SK-N-SH treated with all-trans-retinoic acid at 6 μM for 48 hours (cell line): Measurements from ENCODE around the gene SIN3B.

Source experiments
- CSDC2 ChIP-seq: fragments of 250-450 bp; sonication (Bioruptor Pico); IDR thresholded peaks from 2 replicates; pipeline ENCODE4 v1.5.0; 2020; ENCODE audit warnings: mild to moderate bottlenecking, moderate library complexity
- ESRRG ChIP-seq: fragments of 250-450 bp; sonication (Bioruptor Pico); IDR thresholded peaks from 2 replicates; pipeline ENCODE4 v1.6.1; 2021; ENCODE audit warnings: mild to moderate bottlenecking
- ISL1 ChIP-seq: fragments of 250-450 bp; sonication (Bioruptor Pico); IDR thresholded peaks from 2 replicates; pipeline ENCODE4 v2.1.2; 2022; ENCODE audit warnings: mild to moderate bottlenecking, moderate library complexity
- OSR1 ChIP-seq: fragments of 250-450 bp; sonication (Bioruptor Pico); IDR thresholded peaks from 2 replicates; pipeline ENCODE4 v1.8.0; 2022; ENCODE audit warnings: moderate library complexity, mild to moderate bottlenecking, inconsistent platforms
- PPARA ChIP-seq: fragments of 250-450 bp; sonication (Bioruptor Pico); IDR thresholded peaks from 2 replicates; pipeline ENCODE4 v1.5.0; 2020; ENCODE audit warnings: mild to moderate bottlenecking, borderline replicate concordance
- RARB ChIP-seq: fragments of 250-450 bp; sonication (Bioruptor Pico); IDR thresholded peaks from 2 replicates; pipeline ENCODE4 v1.8.0; 2021; ENCODE audit warnings: mild to moderate bottlenecking, moderate library complexity
- ZFP3 ChIP-seq: fragments of 250-450 bp; sonication (Bioruptor Pico); IDR thresholded peaks from 2 replicates; pipeline ENCODE4 v1.5.0; 2020; ENCODE audit warnings: mild to moderate bottlenecking, moderate library complexity
- ZFP30 ChIP-seq: fragments of 450-650 bp; formaldehyde crosslinking; IDR thresholded peaks from 2 replicates; pipeline ENCODE4 v1.5.0; 2022; ENCODE audit warnings: mild to moderate bottlenecking, moderate library complexity
- ZNF70 ChIP-seq: fragments of 450-650 bp; formaldehyde crosslinking; IDR thresholded peaks from 2 replicates; pipeline ENCODE4 v1.5.0; 2020; ENCODE audit warnings: mild to moderate bottlenecking, moderate library complexity
- TF ChIP-seq, protein P1 (sequence below): fragments of 250-450 bp; sonication (Bioruptor Pico); IDR thresholded peaks from 2 replicates; pipeline ENCODE4 v1.5.0; 2020; ENCODE audit warnings: mild to moderate bottlenecking, moderate library complexity
- TF ChIP-seq, protein P2 (sequence below): fragments of 250-450 bp; sonication (Bioruptor Pico); IDR thresholded peaks from 2 replicates; pipeline ENCODE4 v1.8.0; 2020; ENCODE audit warnings: mild to moderate bottlenecking, moderate library complexity, borderline replicate concordance

DNA sequence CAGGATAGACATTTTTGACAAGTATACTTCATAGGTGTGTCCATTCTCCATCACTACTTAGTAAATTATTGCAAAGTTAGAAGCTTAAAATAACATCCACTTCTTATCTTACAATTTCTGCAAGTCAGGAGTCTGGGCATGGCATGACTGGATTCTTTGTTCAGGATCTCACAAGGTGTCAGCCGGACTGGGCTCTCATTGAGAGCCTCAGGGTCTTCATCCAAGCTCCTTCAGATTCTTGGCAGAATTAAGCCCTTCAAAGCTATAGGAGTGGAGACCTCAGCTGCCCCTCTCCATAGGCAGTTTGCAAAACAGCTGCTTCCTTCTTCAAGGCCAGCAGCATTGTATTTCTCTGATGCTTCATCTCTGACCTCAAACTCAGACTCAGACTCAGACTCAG lies 9.1 kb upstream of the SIN3B start:
- TF ChIP-seq RARB (CRISPR knock-in tag) (no peak), ESRRG (CRISPR knock-in tag) (no peak), CSDC2 (no peak), ZNF70 (CRISPR knock-in tag) (no peak), ISL1 (CRISPR knock-in tag) (no peak), PPARA (CRISPR knock-in tag) (no peak), OSR1 (CRISPR knock-in tag) (no peak), ZFP3 (CRISPR knock-in tag) (no peak), ZFP30 (CRISPR knock-in tag) (no peak)
- TF ChIP-seq, protein P1, sequence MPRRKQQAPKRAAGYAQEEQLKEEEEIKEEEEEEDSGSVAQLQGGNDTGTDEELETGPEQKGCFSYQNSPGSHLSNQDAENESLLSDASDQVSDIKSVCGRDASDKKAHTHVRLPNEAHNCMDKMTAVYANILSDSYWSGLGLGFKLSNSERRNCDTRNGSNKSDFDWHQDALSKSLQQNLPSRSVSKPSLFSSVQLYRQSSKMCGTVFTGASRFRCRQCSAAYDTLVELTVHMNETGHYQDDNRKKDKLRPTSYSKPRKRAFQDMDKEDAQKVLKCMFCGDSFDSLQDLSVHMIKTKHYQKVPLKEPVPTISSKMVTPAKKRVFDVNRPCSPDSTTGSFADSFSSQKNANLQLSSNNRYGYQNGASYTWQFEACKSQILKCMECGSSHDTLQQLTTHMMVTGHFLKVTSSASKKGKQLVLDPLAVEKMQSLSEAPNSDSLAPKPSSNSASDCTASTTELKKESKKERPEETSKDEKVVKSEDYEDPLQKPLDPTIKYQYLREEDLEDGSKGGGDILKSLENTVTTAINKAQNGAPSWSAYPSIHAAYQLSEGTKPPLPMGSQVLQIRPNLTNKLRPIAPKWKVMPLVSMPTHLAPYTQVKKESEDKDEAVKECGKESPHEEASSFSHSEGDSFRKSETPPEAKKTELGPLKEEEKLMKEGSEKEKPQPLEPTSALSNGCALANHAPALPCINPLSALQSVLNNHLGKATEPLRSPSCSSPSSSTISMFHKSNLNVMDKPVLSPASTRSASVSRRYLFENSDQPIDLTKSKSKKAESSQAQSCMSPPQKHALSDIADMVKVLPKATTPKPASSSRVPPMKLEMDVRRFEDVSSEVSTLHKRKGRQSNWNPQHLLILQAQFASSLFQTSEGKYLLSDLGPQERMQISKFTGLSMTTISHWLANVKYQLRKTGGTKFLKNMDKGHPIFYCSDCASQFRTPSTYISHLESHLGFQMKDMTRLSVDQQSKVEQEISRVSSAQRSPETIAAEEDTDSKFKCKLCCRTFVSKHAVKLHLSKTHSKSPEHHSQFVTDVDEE (CRISPR knock-in tag), result no peak
- TF ChIP-seq, protein P2, sequence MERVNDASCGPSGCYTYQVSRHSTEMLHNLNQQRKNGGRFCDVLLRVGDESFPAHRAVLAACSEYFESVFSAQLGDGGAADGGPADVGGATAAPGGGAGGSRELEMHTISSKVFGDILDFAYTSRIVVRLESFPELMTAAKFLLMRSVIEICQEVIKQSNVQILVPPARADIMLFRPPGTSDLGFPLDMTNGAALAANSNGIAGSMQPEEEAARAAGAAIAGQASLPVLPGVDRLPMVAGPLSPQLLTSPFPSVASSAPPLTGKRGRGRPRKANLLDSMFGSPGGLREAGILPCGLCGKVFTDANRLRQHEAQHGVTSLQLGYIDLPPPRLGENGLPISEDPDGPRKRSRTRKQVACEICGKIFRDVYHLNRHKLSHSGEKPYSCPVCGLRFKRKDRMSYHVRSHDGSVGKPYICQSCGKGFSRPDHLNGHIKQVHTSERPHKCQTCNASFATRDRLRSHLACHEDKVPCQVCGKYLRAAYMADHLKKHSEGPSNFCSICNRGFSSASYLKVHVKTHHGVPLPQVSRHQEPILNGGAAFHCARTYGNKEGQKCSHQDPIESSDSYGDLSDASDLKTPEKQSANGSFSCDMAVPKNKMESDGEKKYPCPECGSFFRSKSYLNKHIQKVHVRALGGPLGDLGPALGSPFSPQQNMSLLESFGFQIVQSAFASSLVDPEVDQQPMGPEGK (CRISPR knock-in tag), result no peak
